OCI-LY7 (cell line): ENCODE measurements around the gene PRLH. TPM values are rescaled to one million over a fixed set of nuclear protein-coding genes. Genes with fewer than 3 reads are reported as not detected.

Experiments used
- BruUV-seq: library from RNA; stranded (reverse); fragments of 400-500 nt; replicated peaks from 2 replicates; lab custom pipeline; 2021; lab: Mats Ljungman, UMichigan
- CTCF ChIA-PET: fragments of 300-600 bp; sonication (Branson Sonifier 250); formaldehyde crosslinking; loops from one replicate; lab custom pipeline; 2022; ENCODE audit warnings: antibody characterized with exemption; ENCODE audit not compliant: unreplicated experiment; lab: Charles Lee
- POLR2A ChIA-PET: fragments of 300-600 bp; sonication (Branson Sonifier 250); formaldehyde crosslinking; loops from one replicate; lab custom pipeline; 2022; ENCODE audit warnings: antibody characterized with exemption; lab: Charles Lee
- DNase-seq: peaks from one replicate; pipeline ENCODE4 v3.0.0-alpha.2; 2015; ENCODE audit warnings: low spot score
- H2AFZ ChIP-seq: fragments of 200-600 bp; sonication (generic), shearing (Covaris generic); 2 replicates; pipeline ENCODE4 v1.6.1; 2014; ENCODE audit warnings: mild to moderate bottlenecking, antibody characterized with exemption, low read length, moderate library complexity
- H3K27ac ChIP-seq: fragments of 200-600 bp; sonication (generic); 2 replicates; pipeline ENCODE4 v1.5.1; 2014; ENCODE audit warnings: mixed run types, low read depth, mild to moderate bottlenecking, moderate library complexity, low read length, inconsistent platforms; ENCODE audit not compliant: poor library complexity, severe bottlenecking
- H3K36me3 ChIP-seq: fragments of 200-600 bp; sonication (generic); 2 replicates; pipeline ENCODE4 v1.6.1; 2014; ENCODE audit warnings: mild to moderate bottlenecking, antibody characterized with exemption, low read length, moderate library complexity, mixed read lengths; ENCODE audit not compliant: insufficient read depth
- H3K4me1 ChIP-seq: fragments of 200-600 bp; sonication (generic); 2 replicates; pipeline ENCODE4 v1.5.1; 2014; ENCODE audit warnings: mild to moderate bottlenecking, low read length; ENCODE audit not compliant: insufficient read depth, poor library complexity, severe bottlenecking
- H3K4me2 ChIP-seq: fragments of 200-600 bp; sonication (generic); 2 replicates; pipeline ENCODE4 v1.6.1; 2014; ENCODE audit warnings: mild to moderate bottlenecking, low read length
- H3K4me3 ChIP-seq: fragments of 200-600 bp; sonication (generic); 2 replicates; pipeline ENCODE4 v1.5.1; 2014; ENCODE audit warnings: mild to moderate bottlenecking, low read depth, low read length; ENCODE audit not compliant: poor library complexity, severe bottlenecking
- H3K79me2 ChIP-seq: fragments of 200-600 bp; sonication (generic); 2 replicates; pipeline ENCODE4 v1.6.1; 2016; ENCODE audit warnings: low read depth, mild to moderate bottlenecking, low read length, moderate library complexity, mixed read lengths; ENCODE audit not compliant: insufficient read depth
- H3K9me2 ChIP-seq: fragments of 200-600 bp; sonication (generic); 2 replicates; pipeline ENCODE4 v1.6.1; 2016; ENCODE audit warnings: mild to moderate bottlenecking, low read length, mixed read lengths; ENCODE audit not compliant: insufficient read depth
- H3K9me3 ChIP-seq: fragments of 200-600 bp; sonication (generic); 2 replicates; pipeline ENCODE4 v1.6.1; 2014; ENCODE audit warnings: mild to moderate bottlenecking, mixed run types, low read length, mixed read lengths
- H4K20me1 ChIP-seq: fragments of 200-600 bp; sonication (generic); 2 replicates; pipeline ENCODE4 v1.6.1; 2014; ENCODE audit warnings: mild to moderate bottlenecking, antibody characterized with exemption, low read length, moderate library complexity, mixed read lengths; ENCODE audit not compliant: insufficient read depth
- EZH2phosphoT487 ChIP-seq: fragments of 200-600 bp; sonication (generic); IDR thresholded peaks from 2 replicates; pipeline ENCODE4 v1.6.1; 2018; ENCODE audit warnings: low read depth, borderline replicate concordance, mild to moderate bottlenecking, mixed run types, antibody characterized with exemption, low read length, moderate library complexity, mixed read lengths
- intact Hi-C: fragments of 100-400 bp; cut with micrococcal nuclease; formaldehyde crosslinking; loops from one replicate; pipeline ENCODE4 v1.10.0; 2022; ENCODE audit not compliant: unreplicated experiment
- total RNA-seq, 2 experiments: library from RNA; depleted of rRNA in 1 of 2; stranded (reverse); fragments of >200 nt in 1 of 2; shearing (Covaris generic) in 1 of 2; gene quantifications; 2 replicates each; pipeline ENCODE4 v1.2.3, GENCODE V29; 2014 to 2022
- TF ChIP-seq, protein P1 (sequence below): fragments of 200-600 bp; sonication (generic); conservative IDR thresholded peaks from 2 replicates; pipeline ENCODE4 v1.5.1; 2014; ENCODE audit warnings: mild to moderate bottlenecking, antibody characterized with exemption, low read length, moderate library complexity, mixed read lengths

The PRLH gene
- total RNA-seq, 2 experiments from 2014 or later: not detected

DNA sequence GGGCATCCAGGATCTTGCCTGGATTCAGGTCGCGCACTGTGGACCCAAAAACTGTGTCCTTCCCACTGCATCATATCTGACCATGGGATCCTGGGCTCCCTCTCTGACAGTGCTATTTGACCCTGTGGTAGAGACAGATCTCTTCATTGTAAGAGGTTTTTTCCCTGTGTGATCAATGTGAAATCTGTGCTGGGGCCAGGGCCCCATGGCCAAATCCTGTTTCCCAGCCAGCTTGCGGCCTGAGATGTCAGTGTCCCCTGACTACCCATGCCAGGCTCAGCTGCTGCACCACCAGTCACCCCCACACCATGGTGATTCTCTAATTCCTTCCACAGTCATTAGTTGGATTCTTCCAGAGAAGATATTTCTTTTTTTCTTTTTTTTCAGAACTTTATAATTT is 3.5 kb downstream of the PRLH start:
- POLR2A ChIA-PET: interaction anchor here (0.6 kb wide), 1 partner anchor 41 kb away, joined by 4 read pairs; no protein-coding TSS in a partner anchor
- Histone ChIP-seq H3K9me2 (no peaks in the 10 kb centered on the region), H3K4me1 (no peaks in the 10 kb centered on the region), H3K27ac (no peak overlapping the region), H3K4me3 (no peak overlapping the region), H3K9me3 (no peaks in the 10 kb centered on the region; the same call in 1 of the 2 replicates), H3K36me3 (no peaks in the 10 kb centered on the region), H4K20me1 (no peaks in the 10 kb centered on the region), H2AFZ (no peak overlapping the region), H3K79me2 (no peaks in the 10 kb centered on the region), H3K4me2 (no peak overlapping the region)
- intact Hi-C loops: loop anchor here (10.0 kb wide), 1 partner anchor 445 kb away; no protein-coding TSS in a partner anchor
- no peak for TF ChIP-seq EZH2phosphoT487
- TF ChIP-seq, protein P1, sequence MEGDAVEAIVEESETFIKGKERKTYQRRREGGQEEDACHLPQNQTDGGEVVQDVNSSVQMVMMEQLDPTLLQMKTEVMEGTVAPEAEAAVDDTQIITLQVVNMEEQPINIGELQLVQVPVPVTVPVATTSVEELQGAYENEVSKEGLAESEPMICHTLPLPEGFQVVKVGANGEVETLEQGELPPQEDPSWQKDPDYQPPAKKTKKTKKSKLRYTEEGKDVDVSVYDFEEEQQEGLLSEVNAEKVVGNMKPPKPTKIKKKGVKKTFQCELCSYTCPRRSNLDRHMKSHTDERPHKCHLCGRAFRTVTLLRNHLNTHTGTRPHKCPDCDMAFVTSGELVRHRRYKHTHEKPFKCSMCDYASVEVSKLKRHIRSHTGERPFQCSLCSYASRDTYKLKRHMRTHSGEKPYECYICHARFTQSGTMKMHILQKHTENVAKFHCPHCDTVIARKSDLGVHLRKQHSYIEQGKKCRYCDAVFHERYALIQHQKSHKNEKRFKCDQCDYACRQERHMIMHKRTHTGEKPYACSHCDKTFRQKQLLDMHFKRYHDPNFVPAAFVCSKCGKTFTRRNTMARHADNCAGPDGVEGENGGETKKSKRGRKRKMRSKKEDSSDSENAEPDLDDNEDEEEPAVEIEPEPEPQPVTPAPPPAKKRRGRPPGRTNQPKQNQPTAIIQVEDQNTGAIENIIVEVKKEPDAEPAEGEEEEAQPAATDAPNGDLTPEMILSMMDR: no peak
- CTCF ChIA-PET: no interaction called here
- no peak for DNase-seq
- no TSS peak for BruUV-seq

DNA sequence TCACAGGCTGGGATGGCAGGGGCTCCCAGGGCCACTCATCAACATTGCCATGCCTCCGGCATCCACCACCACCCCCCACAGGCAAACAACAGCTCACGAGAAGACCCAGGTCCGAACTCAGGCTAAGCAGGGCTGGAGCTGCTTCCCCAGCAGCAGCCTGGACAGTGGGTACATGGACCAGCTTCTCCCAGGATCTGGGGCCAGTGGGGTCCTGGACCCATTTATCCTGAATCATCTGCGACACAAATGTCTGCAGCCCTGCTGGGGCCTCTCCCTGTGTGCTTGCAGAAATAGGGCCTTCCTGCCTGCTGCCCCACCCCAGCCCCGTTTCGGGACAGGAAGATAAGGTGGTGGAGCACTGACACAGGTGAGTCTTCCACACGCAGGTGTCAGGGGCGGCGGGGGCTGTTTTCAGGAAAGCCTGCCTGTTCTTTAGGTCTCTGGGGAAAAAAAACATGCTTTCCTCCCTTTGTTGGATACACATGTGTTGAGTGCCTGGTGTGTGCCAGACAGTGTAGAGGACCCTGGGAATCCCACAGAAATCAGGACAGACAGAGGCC is 4.5 kb downstream of the PRLH start:
- Histone ChIP-seq H3K9me3 (no peaks in the 10 kb centered on the region; the same call in 1 of the 2 replicates), H3K27ac (no peak overlapping the region), H2AFZ (no peak overlapping the region), H3K4me2 (no peak overlapping the region), H3K9me2 (no peaks in the 10 kb centered on the region), H3K4me1 (no peaks in the 10 kb centered on the region), H3K4me3 (no peak overlapping the region), H3K79me2 (no peaks in the 10 kb centered on the region), H3K36me3 (no peaks in the 10 kb centered on the region), H4K20me1 (no peaks in the 10 kb centered on the region)
- intact Hi-C loops: loop anchor here (10.0 kb wide), 1 partner anchor 446 kb away; no protein-coding TSS in a partner anchor
- ChIA-PET CTCF (interaction anchor here (3.2 kb wide), 1 partner anchor 58 kb away, joined by 36 read pairs; no protein-coding TSS in a partner anchor), POLR2A (no interaction called here)
- TF ChIP-seq, protein P1: no peak
- TF ChIP-seq EZH2phosphoT487: no peak
- DNase-seq: no peak
- BruUV-seq: no TSS peak

DNA sequence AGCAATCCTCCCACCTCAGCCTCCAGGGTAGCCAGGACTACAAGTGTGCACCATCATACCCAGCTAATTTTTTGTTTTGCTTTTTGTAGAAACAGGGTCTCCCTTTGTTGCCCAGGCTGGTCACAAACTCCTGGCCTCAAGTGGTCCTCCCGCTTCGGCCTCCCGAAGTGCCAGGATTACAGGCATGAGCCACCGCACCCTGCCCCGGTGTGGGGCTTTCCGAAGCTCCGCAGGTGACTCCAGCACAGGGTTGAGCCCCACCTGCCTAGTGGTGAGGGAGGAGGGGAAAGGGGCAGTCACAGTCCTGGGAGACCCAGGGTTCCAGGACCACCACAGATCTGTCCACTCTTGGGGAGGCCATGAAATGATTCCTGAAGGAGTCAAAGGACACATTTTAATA is 5.2 kb downstream of the PRLH start:
- no peak overlapping the region for H3K4me3 ChIP-seq
- POLR2A ChIA-PET: interaction anchor here (1.0 kb wide), 1 partner anchor 59 kb away, joined by 3 read pairs; no protein-coding TSS in a partner anchor
- no peaks in the 10 kb centered on the region for H4K20me1 ChIP-seq
- no peak overlapping the region for H2AFZ ChIP-seq
- no peaks in the 10 kb centered on the region for H3K79me2 ChIP-seq
- no peaks in the 10 kb centered on the region for H3K9me2 ChIP-seq
- H3K36me3 ChIP-seq: no peaks in the 10 kb centered on the region
- DNase-seq: no peak
- H3K4me2 ChIP-seq: no peak overlapping the region
- no peaks in the 10 kb centered on the region for H3K4me1 ChIP-seq
- H3K9me3 ChIP-seq: no peaks in the 10 kb centered on the region
- H3K27ac ChIP-seq: no peak overlapping the region
- no TSS peak for BruUV-seq
- intact Hi-C loops: loop anchor here (10.0 kb wide), 1 partner anchor 447 kb away; no protein-coding TSS in a partner anchor
- CTCF ChIA-PET: interaction anchor here (0.5 to 3.2 kb wide), 7 partner anchors 21 to 417 kb away, joined by 3 to 36 read pairs (median 4); no protein-coding TSS in a partner anchor
- TF ChIP-seq, protein P1: no peak
- no peak for TF ChIP-seq EZH2phosphoT487
